Measurements from ENCODE around the gene PDK2. TPM values are rescaled to one million over a fixed set of nuclear protein-coding genes. Genes with fewer than 3 reads are reported as not detected.
"Not testable (repeated sequence)": the region's sequence is repeated elsewhere in the genome, so short reads cannot be mapped to it uniquely, and the experiment has no call there.

Gene PDK2
- total RNA-seq, 2 donors from 2014 or later, result 14.3 to 18.7 TPM

DNA sequence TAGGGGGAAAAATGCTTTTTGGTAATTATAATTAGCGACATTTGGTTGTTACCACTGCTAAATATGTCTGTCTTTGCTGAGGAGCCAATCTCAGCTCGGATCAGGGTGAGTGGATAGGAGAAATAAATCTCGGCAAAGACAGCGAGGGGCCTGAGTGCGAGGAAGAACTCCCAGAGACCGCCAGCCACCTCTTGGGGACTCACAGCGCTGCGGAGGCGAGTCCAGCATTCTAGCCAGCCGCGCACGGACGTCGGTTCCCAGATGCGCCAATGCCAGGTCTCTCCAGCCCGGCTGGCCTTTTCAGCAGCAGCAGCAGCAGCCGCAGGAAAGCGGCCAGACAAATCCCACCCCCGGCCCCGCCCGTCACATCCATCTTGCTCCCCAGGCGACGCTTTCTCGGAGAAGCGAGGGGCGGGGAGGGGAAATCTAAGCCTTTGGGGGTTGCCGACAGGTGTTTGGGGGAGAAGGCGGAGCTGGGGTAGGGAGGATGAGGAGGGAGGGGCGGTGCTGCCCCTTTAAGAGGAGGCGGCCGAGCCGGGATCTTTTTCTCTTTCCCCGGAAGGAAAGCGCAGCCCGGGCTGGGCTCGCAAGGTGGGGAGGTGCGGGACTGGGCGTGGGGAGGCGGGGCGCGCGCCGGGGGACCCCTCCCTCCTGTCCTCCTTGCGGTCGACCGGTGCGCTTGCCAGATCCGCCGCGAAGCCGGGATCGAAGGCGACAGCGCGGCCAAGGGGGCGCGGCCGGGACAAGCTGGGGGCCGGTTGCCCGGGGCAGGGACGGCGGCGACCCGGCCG lies 39.5 kb upstream of the PDK2 start, which contains the start of gene ITGA3:
TSS of gene ITGA3 (plus strand) at position 685 of the 791 bp plus-strand sequence. CDS start 330 bp downstream, outside the sequence.
- no peaks in the 10 kb centered on the region for H3K9me3 Mint-ChIP-seq
- peaks cover 0 to 5% of the 10 kb centered on the region in 2 donors for H3K36me3 Mint-ChIP-seq
- peak; percentile 57 to 69 for ATAC-seq
- DNase-seq (ENCODE audit: low spot score in 2 of 2), result peak; percentile 67 to 78
- peak within 1 kb of the TSS in 1 of 2 donors; percentile 90 for H3K27ac Mint-ChIP-seq

GRCh38 chr17:50056217-50056960 lies 38.8 kb upstream of the PDK2 start:
- ATAC-seq (peak; percentile 54 to 74), DNase-seq (ENCODE audit: low spot score in 2 of 2) (peak; percentile 61 to 75)
- H3K27ac Mint-ChIP-seq, result no peak overlapping the region
- H3K9me3 Mint-ChIP-seq, result no peaks in the 10 kb centered on the region
- H3K36me3 Mint-ChIP-seq, result peaks cover 0 to 5% of the 10 kb centered on the region in 2 donors

DNA sequence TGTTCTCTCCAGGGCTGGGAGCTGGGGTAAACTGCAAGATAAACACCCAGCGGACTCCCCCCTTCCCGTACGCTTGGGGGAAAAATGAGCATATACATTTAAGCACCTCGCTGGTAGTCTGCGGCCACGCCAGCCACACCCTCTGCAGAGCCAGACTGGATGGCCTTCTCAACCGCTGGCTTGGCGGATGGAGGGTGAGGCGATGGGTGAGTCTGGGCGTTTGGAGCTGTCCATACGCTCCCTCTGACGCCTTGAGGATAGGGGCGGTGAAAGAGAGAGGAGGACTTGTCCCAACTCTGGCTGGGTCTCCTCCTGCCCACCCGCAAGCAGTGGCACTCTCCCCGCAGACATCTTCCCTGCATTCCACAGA lies 38.2 kb upstream of the PDK2 start:
- DNase-seq (ENCODE audit: low spot score in 2 of 2), result no peak

DNA sequence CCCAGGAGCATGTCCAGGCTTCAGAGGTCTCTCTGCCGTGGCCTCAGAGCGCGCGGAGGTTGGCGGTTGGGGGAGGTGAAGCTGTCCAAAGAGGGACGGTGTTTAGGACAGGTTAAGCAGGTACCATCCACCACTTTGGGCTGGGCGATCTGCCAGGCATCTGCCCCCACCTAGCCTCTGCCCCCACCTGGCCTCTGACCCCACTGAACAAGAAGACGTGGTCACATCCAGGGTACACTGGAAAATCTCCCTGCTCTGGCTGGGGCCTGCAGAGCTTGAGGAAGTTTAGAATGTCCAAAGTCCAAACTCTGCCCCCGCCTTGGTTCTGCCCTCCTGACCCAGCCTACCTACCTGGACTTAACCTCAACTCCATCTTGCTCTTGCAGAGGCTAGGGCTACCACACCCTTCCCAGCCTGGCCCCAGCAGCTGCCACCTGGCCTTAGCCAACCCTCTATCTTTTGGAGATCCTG lies 37.6 kb upstream of the PDK2 start:
- no peak for DNase-seq (ENCODE audit: low spot score in 2 of 2)
- Mint-ChIP-seq H3K27ac (no peak overlapping the region), H3K9me3 (no peaks in the 10 kb centered on the region), H3K36me3 (peaks cover 0 to 5% of the 10 kb centered on the region in 2 donors)
- no peak for ATAC-seq

More for the DNA sequence above, 38.2 kb upstream of the PDK2 start:
- Mint-ChIP-seq H3K36me3 (peaks cover 0 to 5% of the 10 kb centered on the region in 2 donors), H3K27ac (no peak overlapping the region), H3K9me3 (no peaks in the 10 kb centered on the region)
- no peak for ATAC-seq

DNA sequence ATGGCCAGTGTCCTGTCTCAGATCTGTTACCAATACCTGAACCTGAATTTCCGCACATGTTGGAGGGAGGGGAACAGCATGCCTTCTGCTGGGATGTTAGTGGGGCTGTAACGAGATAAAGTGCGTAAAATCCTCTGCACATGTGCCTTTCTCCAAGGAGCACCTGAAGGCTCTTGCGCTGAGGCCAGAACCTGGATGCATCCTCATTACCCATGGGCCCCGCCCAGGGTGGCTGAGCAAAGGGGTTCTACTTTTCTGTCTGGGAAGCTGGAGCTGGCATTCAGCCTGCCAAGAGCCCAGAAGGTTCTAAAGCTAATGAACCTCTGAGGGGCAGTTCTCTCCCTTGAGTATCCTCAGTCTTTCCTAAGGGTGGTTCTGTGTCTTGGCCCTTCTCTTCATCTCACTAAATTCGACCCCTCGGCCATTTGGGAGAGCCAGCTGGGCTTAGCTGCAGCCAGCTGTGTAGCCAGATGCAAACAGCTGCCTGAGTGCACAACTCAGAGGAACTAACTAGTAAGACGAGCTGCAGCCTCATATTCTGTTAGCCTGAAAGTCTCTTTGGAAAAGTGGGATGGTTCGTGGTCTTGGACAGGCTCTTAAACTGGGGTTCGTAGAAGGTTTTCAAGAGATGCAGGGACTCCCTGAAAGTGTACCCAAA lies 36.7 kb upstream of the PDK2 start:
- no peak overlapping the region for H3K27ac Mint-ChIP-seq
- H3K9me3 Mint-ChIP-seq, result no peaks in the 10 kb centered on the region
- no peak for ATAC-seq
- peaks cover 0 to 5% of the 10 kb centered on the region in 2 donors for H3K36me3 Mint-ChIP-seq
- no peak for DNase-seq (ENCODE audit: low spot score in 2 of 2)

DNA sequence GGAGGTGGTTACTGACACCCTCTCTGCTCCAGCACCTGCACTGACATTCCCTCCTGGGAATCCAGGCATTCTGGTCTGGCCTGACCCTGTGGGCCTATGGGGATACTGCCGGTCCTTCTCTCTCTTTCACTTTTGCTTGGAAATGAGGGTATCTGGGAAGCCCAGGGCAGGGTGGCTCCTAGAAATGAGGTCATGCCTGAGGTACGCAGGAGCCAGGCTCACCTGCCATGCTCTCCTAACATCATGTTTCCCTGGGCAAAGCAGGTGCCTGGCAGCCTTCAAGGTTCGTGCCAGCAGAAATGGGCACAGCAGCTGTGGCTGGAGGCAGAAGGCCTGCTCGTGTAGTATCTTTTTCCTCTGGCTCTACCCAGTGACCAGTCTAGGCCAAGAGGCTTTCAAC lies 35.9 kb upstream of the PDK2 start:
- Mint-ChIP-seq H3K36me3 (peaks cover 0 to 5% of the 10 kb centered on the region in 2 donors), H3K9me3 (no peaks in the 10 kb centered on the region), H3K27ac (peak overlapping the region in 1 of 2 donors; percentile 30)
- no peak for DNase-seq (ENCODE audit: low spot score in 2 of 2)
- ATAC-seq, result no peak

DNA sequence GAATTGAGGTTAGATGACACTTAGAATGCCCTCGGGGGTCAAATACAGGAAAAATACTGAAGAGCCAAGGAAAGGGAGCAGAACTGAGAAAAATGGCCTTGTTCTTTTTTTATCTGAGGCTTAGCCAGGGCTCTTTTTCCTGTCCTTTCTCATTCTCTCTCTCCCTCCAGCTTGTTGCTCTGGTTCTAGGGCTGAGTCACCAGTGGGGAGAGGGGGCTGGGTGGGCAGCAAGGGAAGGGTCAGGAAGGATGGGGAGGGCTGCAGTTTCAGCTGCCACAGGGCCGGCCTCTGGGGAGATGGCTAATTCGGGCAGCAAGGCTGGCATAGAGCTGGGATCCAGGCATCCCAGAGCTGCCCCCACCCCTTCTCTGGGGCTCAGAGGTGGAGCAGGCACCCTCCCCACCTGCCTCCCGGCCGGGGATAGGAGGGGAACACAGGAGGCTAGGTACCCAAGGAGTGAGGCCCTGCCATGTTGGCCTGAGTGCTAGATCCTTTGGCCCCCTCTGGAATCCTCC lies 35.3 kb upstream of the PDK2 start:
- Mint-ChIP-seq H3K36me3 (peaks cover 0 to 5% of the 10 kb centered on the region in 2 donors), H3K27ac (peak overlapping the region in 1 of 2 donors; percentile 30), H3K9me3 (no peaks in the 10 kb centered on the region)
- ATAC-seq, result no peak
- DNase-seq (ENCODE audit: low spot score in 2 of 2), result no peak

DNA sequence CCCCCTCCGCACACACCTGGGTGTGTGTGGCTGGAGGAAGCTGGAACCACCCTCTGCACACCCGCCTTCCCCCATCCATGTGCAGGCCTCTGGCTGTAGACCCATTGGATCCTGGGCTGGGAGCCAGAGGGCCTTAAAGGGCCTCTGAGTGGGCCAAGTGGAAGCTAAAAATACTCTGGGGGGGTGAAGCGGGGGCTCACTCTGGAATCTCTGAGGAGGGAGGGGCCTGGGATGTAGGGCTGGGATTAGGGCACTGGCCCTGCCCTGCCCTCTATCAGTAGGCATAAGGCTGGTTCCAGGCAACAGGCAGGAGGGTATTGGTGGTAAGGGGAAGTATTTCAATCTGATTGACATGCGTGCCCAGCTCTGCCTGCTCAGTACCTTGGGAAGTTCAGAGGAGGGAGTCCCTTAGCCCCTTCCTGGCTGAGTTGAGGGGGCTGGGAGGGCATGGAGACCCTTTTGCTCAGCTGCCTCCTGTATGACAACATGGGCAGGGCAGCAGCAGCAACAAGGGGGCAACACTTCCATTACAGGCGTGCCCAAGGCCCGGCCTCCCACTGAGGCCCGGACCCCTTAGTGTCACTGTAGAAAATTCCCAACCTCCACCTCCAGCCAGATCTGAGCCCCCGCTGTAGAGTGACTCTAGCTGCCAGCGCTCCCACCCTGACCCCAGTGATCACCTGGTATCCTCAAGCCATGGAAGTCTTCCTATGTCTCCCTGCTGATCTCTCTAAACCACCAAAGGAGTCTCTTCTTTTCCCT lies 34.0 kb upstream of the PDK2 start:
- H3K9me3 Mint-ChIP-seq, result no peaks in the 10 kb centered on the region
- H3K27ac Mint-ChIP-seq, result no peak overlapping the region
- H3K36me3 Mint-ChIP-seq, result peaks cover 0 to 5% of the 10 kb centered on the region in 2 donors
- DNase-seq (ENCODE audit: low spot score in 2 of 2), result no peak
- no peak for ATAC-seq

- DNase-seq (ENCODE audit: low spot score in 2 of 2); H3K9me3 Mint-ChIP-seq; ATAC-seq; H3K36me3 Mint-ChIP-seq; H3K27ac Mint-ChIP-seq: not testable (repeated sequence)
Observed at GRCh38 chr17:50061713-50062045, 33.5 kb upstream of the PDK2 start.

GRCh38 chr17:50062293-50063243 lies 32.6 kb upstream of the PDK2 start:
- DNase-seq (ENCODE audit: low spot score in 2 of 2) (no peak), ATAC-seq (no peak)
- Mint-ChIP-seq H3K9me3 (no peaks in the 10 kb centered on the region), H3K36me3 (peaks cover 0 to 4% of the 10 kb centered on the region in 2 donors), H3K27ac (no peak overlapping the region)

DNA sequence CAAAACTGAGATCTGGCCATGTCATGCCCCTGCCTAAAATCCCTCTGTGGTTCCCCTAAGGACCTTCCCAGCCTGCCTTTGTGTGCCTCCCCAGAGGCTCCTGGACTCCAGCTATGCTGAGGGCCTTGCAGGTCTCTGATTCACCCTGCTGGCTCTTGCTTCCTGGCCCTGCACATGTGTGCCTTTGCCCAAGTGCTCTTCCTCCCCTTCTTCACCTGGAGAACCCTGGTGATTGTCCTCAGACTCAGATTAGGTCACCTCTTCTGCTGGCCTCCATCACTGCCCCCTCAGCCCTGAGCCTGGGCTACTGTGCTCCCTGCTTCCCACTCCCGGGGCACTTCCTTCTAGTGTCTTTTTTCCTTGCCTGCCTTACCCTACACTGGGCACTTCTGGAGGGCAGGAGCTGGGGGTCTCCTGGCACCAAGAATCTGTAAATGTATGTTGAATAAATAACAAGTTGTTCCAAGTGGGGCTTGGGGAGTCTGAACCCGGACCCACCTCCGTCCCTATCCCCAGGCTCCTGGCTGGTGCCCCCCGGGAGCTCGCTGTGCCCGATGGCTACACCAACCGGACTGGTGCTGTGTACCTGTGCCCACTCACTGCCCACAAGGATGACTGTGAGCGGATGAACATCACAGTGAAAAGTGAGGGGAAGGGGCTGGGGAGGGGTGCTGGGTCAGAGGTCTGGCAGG lies 31.4 kb upstream of the PDK2 start:
- H3K9me3 Mint-ChIP-seq, result no peaks in the 10 kb centered on the region
- H3K36me3 Mint-ChIP-seq, result no peaks in the 10 kb centered on the region
- DNase-seq (ENCODE audit: low spot score in 2 of 2) (no peak), ATAC-seq (no peak)
- peak overlapping the region; percentile 27 to 52 for H3K27ac Mint-ChIP-seq

GRCh38 chr17:50064253-50065001 lies 30.7 kb upstream of the PDK2 start:
- DNase-seq (ENCODE audit: low spot score in 2 of 2) (no peak), ATAC-seq (no peak)
- Mint-ChIP-seq H3K27ac (no peak overlapping the region), H3K36me3 (no peaks in the 10 kb centered on the region), H3K9me3 (no peaks in the 10 kb centered on the region)

DNA sequence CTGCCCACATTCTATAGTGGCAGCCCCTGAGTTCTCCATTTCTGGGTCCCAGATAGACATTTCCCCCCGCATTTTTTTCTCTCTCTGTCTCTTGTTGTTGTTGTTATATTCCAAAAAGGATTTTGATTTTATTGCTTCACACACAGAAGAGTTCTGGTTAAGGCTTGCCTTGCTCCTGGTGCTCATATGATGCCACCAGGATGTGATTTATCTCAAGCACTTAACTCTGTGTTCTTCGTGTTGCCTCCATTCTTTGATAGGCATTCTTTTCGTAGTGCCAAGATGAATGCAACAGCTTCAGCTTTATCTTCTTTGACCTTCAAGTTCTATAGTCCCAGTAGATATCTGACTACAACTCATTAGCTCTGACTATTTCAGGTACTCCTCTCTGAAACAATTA lies 30.1 kb upstream of the PDK2 start:
- no peaks in the 10 kb centered on the region for H3K9me3 Mint-ChIP-seq
- H3K27ac Mint-ChIP-seq, result no peak overlapping the region
- ATAC-seq (no peak), DNase-seq (ENCODE audit: low spot score in 2 of 2) (no peak)
- no peaks in the 10 kb centered on the region for H3K36me3 Mint-ChIP-seq

DNA sequence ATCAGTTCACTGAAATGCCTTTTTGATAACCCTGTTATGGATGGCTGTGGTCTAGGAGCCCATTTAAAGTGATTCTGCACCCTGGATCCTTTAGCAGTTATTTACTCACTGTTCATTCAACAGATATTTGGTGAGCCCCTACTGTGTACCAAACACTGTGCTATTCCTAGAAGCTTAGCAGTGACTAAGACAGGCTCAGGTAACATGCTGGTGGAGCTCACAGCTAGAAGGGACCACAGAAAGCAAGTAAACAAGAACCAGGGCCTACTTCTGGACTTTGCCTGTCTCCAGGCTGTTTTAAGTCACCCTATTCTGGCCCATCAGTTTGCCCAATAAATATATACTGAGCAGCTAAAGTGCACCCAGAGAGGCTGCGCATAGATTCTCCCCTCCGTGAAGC lies 28.2 kb upstream of the PDK2 start:
- no peak for DNase-seq (ENCODE audit: low spot score in 2 of 2)
- Mint-ChIP-seq H3K36me3 (peaks cover 7 to 12% of the 10 kb centered on the region in 2 donors), H3K27ac (no peak overlapping the region), H3K9me3 (peaks cover 0 to 4% of the 10 kb centered on the region in 2 donors)
- ATAC-seq, result no peak
